ENCODE data around the gene NCOR2. TPM values are rescaled to one million over a fixed set of nuclear protein-coding genes. Genes with fewer than 3 reads are reported as not detected.

The NCOR2 gene
- total and polyA plus RNA-seq, 2 donors (not counting 3 experiments of a cell fraction or from before 2014, with no cell fraction given): 26.5 to 241 TPM

- H3K27ac ChIP-seq (ENCODE audit: insufficient read depth, low read depth, low read length): peak overlapping the region; percentile 91
- ChIA-PET POLR2A (interaction anchor here (0.7 kb wide), 1 partner anchor 15 kb away, joined by 3 read pairs; no protein-coding TSS in a partner anchor), CTCF (interaction anchor here (0.7 to 3.2 kb wide), 8 partner anchors 11 to 252 kb away, joined by 3 to 13 read pairs (median 6); no protein-coding TSS in a partner anchor)
- peaks cover 41% of the 10 kb centered on the region for H3K79me2 ChIP-seq (ENCODE audit: control insufficient read depth, insufficient read depth, low read length)
- intact Hi-C loops (cut with micrococcal nuclease) (loop anchor here (1.0 to 5.0 kb wide), 8 partner anchors 7 to 248 kb away; no protein-coding TSS in a partner anchor), dilution Hi-C loops (cut with MboI; ENCODE audit: extremely low pct_ligation_motif_present, low sequenced_read_pairs) (no loop called here)
- no peaks in the 10 kb centered on the region for H3K36me3 ChIP-seq (ENCODE audit: control insufficient read depth in 2 of 2, extremely low read depth in 1 of 2, insufficient read depth in 2 of 2, low read length in 2 of 2)
- TF ChIP-seq FOS (IDR thresholded peaks at IDR 0.05; ENCODE audit: borderline replicate concordance, insufficient read depth, low read length) (no peak), POLR2AphosphoS5 (IDR thresholded peaks at IDR 0.05; ENCODE audit: insufficient read depth, low read depth, low read length) (peak; percentile 0), CTCF (IDR thresholded peaks at IDR 0.05; ENCODE audit: extremely low read depth in 1 of 2, insufficient read depth in 1 of 2, low read depth in 1 of 2, low read length in 2 of 2) (no peak), GATA2 (IDR thresholded peaks at IDR 0.05; ENCODE audit: insufficient read depth, insufficient read length, low read depth, low read length) (no peak)
- BruUV-seq (replicated peaks): no TSS peak
- FAIRE-seq (no peak), DNase-seq (ENCODE audit: low read depth, low spot score) (no peak)
- H2AFZ ChIP-seq (ENCODE audit: low read depth, low read length): no peak overlapping the region
- H3K4me2 ChIP-seq (ENCODE audit: insufficient read depth, low read length): no peak overlapping the region
- H3K4me1 ChIP-seq (ENCODE audit: control insufficient read depth, extremely low read depth, insufficient read depth, low read length): peaks cover 67% of the 10 kb centered on the region
- H3K9ac ChIP-seq (replicated peaks; ENCODE audit: extremely low read depth, insufficient read depth, low read length): peak overlapping the region; percentile 77
- H3K9me1 ChIP-seq (replicated peaks; ENCODE audit: control insufficient read depth, extremely low read depth, insufficient read depth, low read length): no peaks in the 10 kb centered on the region
- H3K9me3 ChIP-seq (replicated peaks; ENCODE audit: control insufficient read depth, insufficient read depth, low read length): no peaks in the 10 kb centered on the region
- H3K27me3 ChIP-seq (ENCODE audit: control insufficient read depth in 2 of 2, insufficient read depth in 2 of 2, low read length in 2 of 2): no peaks in the 10 kb centered on the region
- no peaks in the 10 kb centered on the region for H4K20me1 ChIP-seq (replicated peaks; ENCODE audit: control insufficient read depth, extremely low read depth, insufficient read depth, low read length)
- no peak overlapping the region for H3K4me3 ChIP-seq (replicated peaks in 1 of 3; ENCODE audit: insufficient read depth in 1 of 3, low read depth in 1 of 3, low read length in 3 of 3)
Observed at GRCh38 chr12:124519746-124520145, 47.7 kb downstream of the NCOR2 start.
